H7 (cell line): Measurements from ENCODE around the gene FBXO4. TPM values are rescaled to one million over a fixed set of nuclear protein-coding genes. Genes with fewer than 3 reads are reported as not detected.
"Not testable (repeated sequence)": the region's sequence is repeated elsewhere in the genome, so short reads cannot be mapped to it uniquely, and the experiment has no call there.

Experiments
- DNase-seq: peaks from one replicate; pipeline ENCODE4 v3.0.0; 2012
- H3K27me3 ChIP-seq: 2 replicates; pipeline ENCODE4 v1.6.0; 2011; ENCODE audit warnings: mild to moderate bottlenecking, low read length; ENCODE audit not compliant: control insufficient read depth, insufficient read depth
- H3K36me3 ChIP-seq: replicated peaks from 2 replicates; pipeline ENCODE4 v1.5.1; 2011; ENCODE audit warnings: low read length; ENCODE audit not compliant: control insufficient read depth, insufficient read depth
- H3K4me3 ChIP-seq: 2 replicates; pipeline ENCODE4 v1.5.1; 2011; ENCODE audit warnings: low read depth, mild to moderate bottlenecking, control low read depth, low read length, moderate library complexity; ENCODE audit not compliant: insufficient read depth
- total RNA-seq: library from RNA; depleted of rRNA; stranded (reverse); fragments of >200 nt; shearing (Covaris generic); gene quantifications from 2 replicates; pipeline ENCODE4 v1.2.3, GENCODE V29; 2014; rRNA removed

FBXO4 gene
- total RNA-seq, 1 experiment from 2014 or later: 1.4 TPM

GRCh38 chr5:41980870-41981269 is 55.8 kb downstream of the FBXO4 start:
- Histone ChIP-seq H3K4me3 (no peak overlapping the region), H3K36me3 (no peaks in the 10 kb centered on the region), H3K27me3 (no peaks in the 10 kb centered on the region)
- no peak for DNase-seq

- not testable (repeated sequence) for DNase-seq, H3K4me3 ChIP-seq, H3K27me3 ChIP-seq, H3K36me3 ChIP-seq
Observed at GRCh38 chr5:41982858-41983257, 57.8 kb downstream of the FBXO4 start.

GRCh38 chr5:41983284-41983683 is 58.2 kb downstream of the FBXO4 start:
- H3K27me3 ChIP-seq: no peaks in the 10 kb centered on the region
- H3K36me3 ChIP-seq: no peaks in the 10 kb centered on the region
- no peak overlapping the region for H3K4me3 ChIP-seq
- no peak for DNase-seq

- Histone ChIP-seq H3K36me3 (no peaks in the 10 kb centered on the region), H3K27me3 (no peaks in the 10 kb centered on the region), H3K4me3 (no peak overlapping the region)
Observed at GRCh38 chr5:41985945-41986695, 61.0 kb downstream of the FBXO4 start.

More at GRCh38 chr5:41985945-41986695, 61.0 kb downstream of the FBXO4 start:
- DNase-seq: no peak

Other genes with a start within 250 kb of the FBXO4 start
- 15.4 and 25.1 TPM in 2 replicates for gene OXCT1, start 54.9 kb upstream of the FBXO4 start, total RNA-seq
- 16.8 and 17.6 TPM in 2 replicates for gene RIMOC1, start 20.9 kb upstream of the FBXO4 start, total RNA-seq